ENCODE measurements around the gene UQCRFS1.

Gene UQCRFS1

DNA sequence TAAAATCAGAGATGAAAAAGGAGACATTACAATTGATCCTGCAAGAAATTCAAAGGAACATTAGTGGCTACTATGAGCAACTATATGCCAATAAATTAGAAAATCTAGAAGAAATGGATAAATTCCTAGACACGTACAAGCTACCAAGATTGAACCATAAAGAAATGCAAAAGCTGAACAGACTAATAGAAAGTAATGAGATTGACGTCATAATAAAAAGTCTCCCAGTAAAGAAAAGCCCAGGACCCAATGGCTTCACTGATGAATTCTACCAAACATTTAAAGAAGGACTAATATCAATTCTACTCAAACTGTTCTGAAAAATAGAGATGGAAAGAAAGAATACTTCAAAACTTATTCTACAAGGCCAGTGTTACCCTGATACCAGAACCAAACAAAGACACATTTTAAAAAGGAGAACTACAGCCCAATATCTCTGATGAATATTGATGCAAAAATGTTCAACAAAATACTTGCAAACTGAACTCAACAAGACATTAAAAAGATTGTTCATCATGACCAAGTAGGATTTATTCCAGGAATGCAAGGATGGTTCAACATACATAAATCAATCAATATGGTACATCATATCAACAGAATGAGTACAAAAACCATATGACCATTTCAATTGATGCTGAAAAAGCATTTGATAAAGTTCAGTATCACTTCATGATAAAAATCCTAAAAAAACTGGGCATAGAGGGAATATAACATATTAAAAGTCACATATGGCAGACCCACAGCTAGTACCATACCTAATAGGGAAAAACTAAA is 35.8 kb downstream of the UQCRFS1 start:
- H3K27ac ChIP-seq (replicated peaks): no peak overlapping the region
- TF ChIP-seq GABPA (IDR thresholded peaks at IDR 0.05; ENCODE audit: low read depth) (no peak), POLR2AphosphoS5 (IDR thresholded peaks at IDR 0.05; ENCODE audit: low read depth) (no peak), SPI1 (IDR thresholded peaks at IDR 0.05; ENCODE audit: borderline replicate concordance, low read depth) (no peak), REST (IDR thresholded peaks at IDR 0.05; ENCODE audit: insufficient replicate concordance, low read depth) (no peak)
- TF ChIP-seq, protein P1, sequence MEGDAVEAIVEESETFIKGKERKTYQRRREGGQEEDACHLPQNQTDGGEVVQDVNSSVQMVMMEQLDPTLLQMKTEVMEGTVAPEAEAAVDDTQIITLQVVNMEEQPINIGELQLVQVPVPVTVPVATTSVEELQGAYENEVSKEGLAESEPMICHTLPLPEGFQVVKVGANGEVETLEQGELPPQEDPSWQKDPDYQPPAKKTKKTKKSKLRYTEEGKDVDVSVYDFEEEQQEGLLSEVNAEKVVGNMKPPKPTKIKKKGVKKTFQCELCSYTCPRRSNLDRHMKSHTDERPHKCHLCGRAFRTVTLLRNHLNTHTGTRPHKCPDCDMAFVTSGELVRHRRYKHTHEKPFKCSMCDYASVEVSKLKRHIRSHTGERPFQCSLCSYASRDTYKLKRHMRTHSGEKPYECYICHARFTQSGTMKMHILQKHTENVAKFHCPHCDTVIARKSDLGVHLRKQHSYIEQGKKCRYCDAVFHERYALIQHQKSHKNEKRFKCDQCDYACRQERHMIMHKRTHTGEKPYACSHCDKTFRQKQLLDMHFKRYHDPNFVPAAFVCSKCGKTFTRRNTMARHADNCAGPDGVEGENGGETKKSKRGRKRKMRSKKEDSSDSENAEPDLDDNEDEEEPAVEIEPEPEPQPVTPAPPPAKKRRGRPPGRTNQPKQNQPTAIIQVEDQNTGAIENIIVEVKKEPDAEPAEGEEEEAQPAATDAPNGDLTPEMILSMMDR (IDR thresholded peaks at IDR 0.05; ENCODE audit: insufficient read depth, low read length): no peak
- H3K27me3 ChIP-seq (ENCODE audit: insufficient read depth, poor library complexity, severe bottlenecking): no peaks in the 10 kb centered on the region
- H3K4me3 ChIP-seq (replicated peaks; ENCODE audit: insufficient read depth, low read length): no peak overlapping the region
- no peak for DNase-seq (ENCODE audit: low read depth in 1 of 2, low spot score in 1 of 2)

DNA sequence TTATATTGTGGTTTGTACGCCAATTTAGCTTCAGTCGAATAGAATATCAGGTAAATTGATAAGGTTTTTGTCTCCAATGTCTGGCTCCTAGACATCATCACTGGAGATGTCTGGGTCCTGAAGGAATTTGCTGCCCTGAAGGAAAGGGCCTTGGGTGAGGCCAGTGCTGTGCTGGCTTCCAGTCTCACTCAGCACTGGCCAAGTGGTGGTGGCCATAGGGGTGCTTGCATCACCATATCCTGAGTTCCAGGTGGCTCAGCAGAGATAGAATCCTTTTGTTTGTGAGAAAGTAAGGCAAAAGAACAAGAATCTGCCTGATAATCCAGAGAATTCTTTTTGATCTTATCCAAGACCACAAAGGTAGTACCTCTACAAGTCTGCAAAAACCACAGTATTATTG is 39.1 kb downstream of the UQCRFS1 start:
- Histone ChIP-seq H3K27ac (replicated peaks) (no peak overlapping the region), H3K4me3 (replicated peaks; ENCODE audit: insufficient read depth, low read length) (no peak overlapping the region), H3K27me3 (ENCODE audit: insufficient read depth, poor library complexity, severe bottlenecking) (no peaks in the 10 kb centered on the region)
- TF ChIP-seq POLR2AphosphoS5 (IDR thresholded peaks at IDR 0.05; ENCODE audit: low read depth): no peak
- TF ChIP-seq, protein P1 (IDR thresholded peaks at IDR 0.05; ENCODE audit: insufficient read depth, low read length): no peak
- no peak for TF ChIP-seq GABPA (IDR thresholded peaks at IDR 0.05; ENCODE audit: low read depth)
- TF ChIP-seq REST (IDR thresholded peaks at IDR 0.05; ENCODE audit: insufficient replicate concordance, low read depth): no peak
- no peak for DNase-seq (ENCODE audit: low read depth in 1 of 2, low spot score in 1 of 2)

GRCh38 chr19:29172302-29172701 is 40.6 kb downstream of the UQCRFS1 start:
- peak; percentile 14 to 49 for DNase-seq (ENCODE audit: low read depth in 1 of 2, low spot score in 1 of 2)
- Histone ChIP-seq H3K27me3 (ENCODE audit: insufficient read depth, poor library complexity, severe bottlenecking) (no peaks in the 10 kb centered on the region), H3K4me3 (replicated peaks; ENCODE audit: insufficient read depth, low read length) (no peak overlapping the region), H3K27ac (replicated peaks) (no peak overlapping the region)
- TF ChIP-seq SPI1 (IDR thresholded peaks at IDR 0.05; ENCODE audit: borderline replicate concordance, low read depth) (peak; percentile 90), POLR2AphosphoS5 (IDR thresholded peaks at IDR 0.05; ENCODE audit: low read depth) (no peak), REST (IDR thresholded peaks at IDR 0.05; ENCODE audit: insufficient replicate concordance, low read depth) (no peak), GABPA (IDR thresholded peaks at IDR 0.05; ENCODE audit: low read depth) (no peak)
- TF ChIP-seq, protein P1 (IDR thresholded peaks at IDR 0.05; ENCODE audit: insufficient read depth, low read length): no peak

Measured in HL-60 (cell line).